Globus pallidus (tissue), 1 donor: ENCODE measurements around the gene VANGL2.

Source experiments
- DNase-seq: peaks from one replicate; pipeline ENCODE4 v3.0.0-alpha.2; 2015; ENCODE audit warnings: low spot score

VANGL2 gene

DNA sequence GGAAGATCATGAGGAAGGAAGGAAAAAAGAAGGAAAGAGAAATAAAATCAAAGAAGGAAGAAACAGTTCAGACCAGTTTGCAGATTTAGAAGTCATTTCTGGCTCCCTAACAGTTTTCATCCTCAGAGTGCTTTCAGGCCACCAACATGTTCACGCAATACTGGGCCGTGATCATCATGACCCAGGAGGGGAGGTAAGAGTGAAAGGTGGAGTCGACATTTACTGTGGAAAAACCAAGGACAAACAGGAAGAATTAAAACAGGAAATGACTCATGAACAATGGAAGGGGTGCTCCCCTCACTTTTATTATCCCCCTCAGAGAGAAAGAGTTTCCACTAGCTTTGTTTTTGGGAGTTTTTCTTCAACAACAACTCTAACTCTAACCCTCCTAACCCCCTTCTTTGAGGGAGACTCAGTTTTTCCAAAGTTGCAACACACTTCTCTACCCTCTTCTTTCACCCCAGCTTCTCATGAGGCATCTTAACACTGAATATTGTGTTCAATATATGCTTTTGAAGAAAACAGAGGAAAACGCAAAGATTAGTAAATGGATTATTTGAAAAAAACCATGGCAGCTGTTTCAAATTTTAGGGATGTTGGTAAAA is 60.4 kb downstream of the VANGL2 start:
- DNase-seq, result no peak

DNA sequence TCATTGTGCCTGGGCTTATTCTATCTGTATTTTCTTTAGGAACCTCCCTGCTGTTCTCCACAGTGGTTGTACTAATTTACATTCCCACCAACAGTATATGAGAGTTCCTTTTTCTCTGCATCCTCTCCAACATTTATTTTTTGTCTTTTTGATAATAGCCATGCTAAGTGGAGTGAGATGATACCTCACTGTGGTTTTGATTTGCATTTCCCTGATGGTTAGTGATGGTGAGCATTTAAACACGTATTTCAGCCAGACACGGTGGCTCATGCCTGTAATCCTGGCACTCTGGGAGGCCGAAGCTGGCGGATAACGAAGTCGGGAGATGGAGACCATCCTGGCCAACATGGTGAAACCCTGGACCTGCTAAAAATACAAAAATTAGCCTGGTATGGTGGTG is 64.8 kb downstream of the VANGL2 start:
- no peak for DNase-seq

- DNase-seq, result no peak
Observed at GRCh38 chr1:160466961-160467360, 66.6 kb downstream of the VANGL2 start.

GRCh38 chr1:160467576-160467975 is 67.2 kb downstream of the VANGL2 start:
- no peak for DNase-seq

DNA sequence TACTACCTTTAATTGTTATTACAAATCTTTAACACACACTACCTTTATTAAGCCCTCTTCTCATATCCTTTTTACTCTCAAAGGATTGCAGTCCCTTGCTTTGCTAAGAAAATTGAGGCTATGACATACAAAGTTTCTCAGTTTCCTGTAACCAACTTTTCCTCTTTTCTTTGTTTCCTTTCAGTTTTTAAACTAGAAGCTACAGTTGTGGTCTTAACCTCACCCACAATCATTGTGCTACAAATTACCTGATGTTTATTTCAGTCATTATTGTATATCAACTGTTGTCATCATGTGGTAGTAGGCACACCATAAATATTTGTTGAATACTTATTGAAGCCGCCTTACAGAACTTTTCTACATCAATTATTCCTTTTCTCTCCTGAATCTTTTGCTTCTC is 70.9 kb downstream of the VANGL2 start:
- DNase-seq, result no peak

DNA sequence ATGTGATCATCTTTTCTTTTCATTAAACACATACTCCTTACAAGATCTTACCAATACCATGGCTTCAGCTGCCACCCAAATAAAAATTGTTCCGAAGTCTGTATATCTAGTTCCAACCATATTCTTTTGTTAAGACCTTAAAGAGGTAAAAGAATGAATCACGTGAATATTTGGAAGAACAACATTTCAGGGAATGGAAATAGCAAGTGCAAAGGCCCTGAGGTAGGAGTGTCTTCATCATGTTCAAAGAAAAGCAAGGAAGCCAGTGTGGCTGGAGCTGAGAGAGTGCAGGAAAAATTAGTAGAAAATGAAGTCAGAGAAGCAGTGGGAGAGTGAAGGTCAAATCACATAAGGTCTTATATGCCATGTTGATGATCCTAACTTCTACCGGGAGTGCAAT is 71.7 kb downstream of the VANGL2 start:
- DNase-seq, result no peak

GRCh38 chr1:160474392-160475242 is 74.3 kb downstream of the VANGL2 start:
- DNase-seq, result no peak
